Omental fat pad (tissue), 4 donors: ENCODE measurements around the gene ZBTB7B. TPM values are rescaled to one million over a fixed set of nuclear protein-coding genes. Genes with fewer than 3 reads are reported as not detected.

Source experiments
- ATAC-seq: fragments of 150-250 bp; one replicate; pipeline ENCODE4 v1.9.1; 2016; ENCODE audit warnings: mild to moderate bottlenecking, moderate library complexity; ENCODE audit not compliant: low FRiP score
- DNase-seq: peaks from one replicate; pipeline ENCODE4 v3.0.0-alpha.2; 2019; ENCODE audit warnings: low spot score
- total RNA-seq, 4 donors: library from RNA; depleted of rRNA; stranded (reverse); fragments of >200 nt; gene quantifications; one replicate each; pipeline ENCODE4 v1.1.0, GENCODE V29; 2016
- TF ChIP-seq, protein P1 (sequence below), 3 donors: fragments of 450-650 bp; IDR thresholded peaks; one replicate each; pipeline ENCODE4 v1.5.1; 2016 to 2017; ENCODE audit warnings: antibody characterized with exemption in 3 of 3, mild to moderate bottlenecking in 3 of 3, moderate library complexity in 2 of 3

ZBTB7B gene
- total RNA-seq, 4 donors from 2014 or later, result 38.6 to 66.4 (median 49.2) TPM

- TF ChIP-seq, protein P1, sequence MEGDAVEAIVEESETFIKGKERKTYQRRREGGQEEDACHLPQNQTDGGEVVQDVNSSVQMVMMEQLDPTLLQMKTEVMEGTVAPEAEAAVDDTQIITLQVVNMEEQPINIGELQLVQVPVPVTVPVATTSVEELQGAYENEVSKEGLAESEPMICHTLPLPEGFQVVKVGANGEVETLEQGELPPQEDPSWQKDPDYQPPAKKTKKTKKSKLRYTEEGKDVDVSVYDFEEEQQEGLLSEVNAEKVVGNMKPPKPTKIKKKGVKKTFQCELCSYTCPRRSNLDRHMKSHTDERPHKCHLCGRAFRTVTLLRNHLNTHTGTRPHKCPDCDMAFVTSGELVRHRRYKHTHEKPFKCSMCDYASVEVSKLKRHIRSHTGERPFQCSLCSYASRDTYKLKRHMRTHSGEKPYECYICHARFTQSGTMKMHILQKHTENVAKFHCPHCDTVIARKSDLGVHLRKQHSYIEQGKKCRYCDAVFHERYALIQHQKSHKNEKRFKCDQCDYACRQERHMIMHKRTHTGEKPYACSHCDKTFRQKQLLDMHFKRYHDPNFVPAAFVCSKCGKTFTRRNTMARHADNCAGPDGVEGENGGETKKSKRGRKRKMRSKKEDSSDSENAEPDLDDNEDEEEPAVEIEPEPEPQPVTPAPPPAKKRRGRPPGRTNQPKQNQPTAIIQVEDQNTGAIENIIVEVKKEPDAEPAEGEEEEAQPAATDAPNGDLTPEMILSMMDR (IDR thresholded peaks at IDR 0.05), result no peak
- no peak for DNase-seq
- ATAC-seq, result no peak
These were observed 4.7 kb downstream of the ZBTB7B start for GRCh38 chr1:155007251-155007828.

DNA sequence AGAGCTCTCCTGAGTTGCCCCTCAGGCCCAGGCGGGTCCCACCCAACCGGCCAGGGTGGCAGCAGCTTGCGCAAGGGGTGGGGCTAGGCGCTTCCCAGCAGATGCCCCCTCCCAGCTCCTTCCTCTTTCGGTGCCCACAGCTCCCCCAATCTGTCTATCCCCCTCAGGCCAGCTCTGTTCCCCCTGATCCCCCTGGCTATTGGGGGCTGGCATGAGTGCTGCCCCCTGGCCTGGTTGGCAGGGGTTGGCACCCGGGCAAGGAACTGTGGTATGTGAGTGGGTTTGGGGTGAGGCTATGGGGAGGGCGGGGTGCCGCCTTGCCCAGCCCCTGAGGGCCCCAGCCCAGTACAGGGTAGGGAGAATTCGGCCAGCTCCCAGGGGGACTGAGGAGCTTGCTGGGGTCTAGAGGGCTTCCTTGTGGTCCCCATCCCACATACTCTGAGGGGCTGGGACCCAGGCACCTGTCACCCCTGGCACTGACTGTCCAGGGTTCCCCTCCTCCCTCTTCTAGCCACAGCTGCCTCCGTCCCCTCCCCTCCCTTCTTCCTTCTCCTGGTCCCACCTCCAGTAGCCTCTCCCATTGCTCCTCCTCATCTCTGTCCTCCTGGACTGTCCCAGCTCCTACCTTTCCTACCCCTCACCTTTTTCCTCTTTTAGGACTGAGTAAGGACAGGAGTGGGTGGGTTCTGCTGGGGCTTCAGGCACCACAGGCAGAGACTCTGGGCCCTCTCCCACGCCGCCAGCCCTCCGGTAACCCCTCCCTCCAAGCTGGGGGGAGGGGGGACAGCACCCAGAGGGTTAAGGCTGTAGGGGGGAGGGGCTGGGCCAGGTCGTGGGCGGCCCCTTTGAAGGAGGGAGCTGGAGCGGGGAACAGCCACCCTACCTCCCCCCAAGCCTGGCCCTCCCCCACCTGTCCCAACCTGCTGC is 5.7 kb downstream of the ZBTB7B start:
- no peak for ATAC-seq
- TF ChIP-seq, protein P1 (IDR thresholded peaks at IDR 0.05), result no peak
- DNase-seq, result no peak

DNA sequence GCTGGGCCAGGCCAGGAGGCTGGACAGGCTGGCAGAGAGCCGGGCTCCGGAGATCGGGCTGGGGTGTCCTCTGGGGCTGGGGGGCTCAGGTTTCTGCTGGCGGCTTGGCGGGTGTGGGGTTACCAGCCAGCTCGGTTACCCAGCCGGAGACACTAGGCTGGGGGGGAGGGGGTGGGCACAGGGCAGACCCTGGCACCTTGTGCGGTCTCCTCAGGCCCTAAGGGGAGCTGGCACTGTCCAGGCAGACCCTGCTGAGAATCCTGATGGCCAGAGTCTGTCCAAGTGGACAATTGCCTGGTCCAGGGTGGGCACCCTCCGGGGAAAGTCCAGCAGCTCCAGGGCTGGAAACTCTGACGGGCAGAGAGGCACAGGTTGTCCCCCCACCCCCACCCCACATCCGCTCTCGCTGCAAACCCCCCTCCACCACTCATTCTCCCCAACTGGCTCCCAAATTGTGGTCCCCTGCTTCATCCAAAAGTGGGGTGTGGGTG is 6.7 kb downstream of the ZBTB7B start:
- DNase-seq (no peak), ATAC-seq (no peak)
- TF ChIP-seq, protein P1 (IDR thresholded peaks at IDR 0.05), result no peak

DNA sequence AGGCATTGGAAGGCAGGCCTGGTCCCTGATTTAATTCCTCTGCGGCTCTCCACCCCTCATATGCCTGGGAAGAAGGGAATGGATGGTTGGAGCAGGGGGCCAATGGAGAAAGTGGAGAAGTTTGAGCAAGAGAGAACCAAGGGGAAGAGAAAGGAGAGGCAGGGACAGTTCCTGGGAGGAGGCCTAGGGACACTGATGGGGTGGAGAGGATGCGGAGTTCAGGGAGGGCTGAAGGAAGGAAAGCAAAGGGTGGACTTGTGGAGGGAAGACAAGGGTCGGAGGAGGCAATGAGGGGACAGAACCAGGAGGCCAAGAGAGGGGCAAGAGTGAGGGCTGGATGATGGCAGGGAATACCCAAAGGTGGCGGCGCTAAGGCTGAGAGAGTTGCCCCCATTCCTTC is 7.1 kb downstream of the ZBTB7B start:
- DNase-seq (no peak), ATAC-seq (no peak)
- TF ChIP-seq, protein P1 (IDR thresholded peaks at IDR 0.05), result no peak

GRCh38 chr1:155010211-155010918 is 7.8 kb downstream of the ZBTB7B start:
- ATAC-seq, result no peak
- no peak for DNase-seq
- TF ChIP-seq, protein P1 (IDR thresholded peaks at IDR 0.05), result no peak

DNA sequence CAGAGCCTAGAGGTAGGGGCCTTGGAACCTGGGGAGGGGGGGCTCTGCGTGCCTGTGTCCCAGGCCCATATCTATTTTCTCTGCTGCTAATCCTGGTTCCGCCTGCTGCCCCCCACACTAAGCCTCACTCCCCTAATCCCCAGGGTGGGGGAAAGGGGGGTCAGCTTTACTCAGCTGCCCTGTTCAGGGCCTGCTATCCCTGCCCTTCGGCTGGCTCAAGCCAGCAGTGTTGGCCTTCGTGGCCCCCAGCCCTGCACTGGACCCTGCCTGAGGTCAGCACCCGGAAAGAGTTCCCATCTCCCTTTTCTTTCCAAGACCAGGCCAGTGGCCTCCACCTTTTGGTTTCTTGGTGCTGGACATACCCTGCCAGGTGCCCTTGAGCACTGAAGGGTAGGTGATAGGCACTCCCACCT is 8.4 kb downstream of the ZBTB7B start:
- ATAC-seq, result no peak
- no peak for DNase-seq
- TF ChIP-seq, protein P1 (IDR thresholded peaks at IDR 0.05), result no peak
